ENCODE measurements around the gene KLHL3. TPM values are rescaled to one million over a fixed set of nuclear protein-coding genes. Genes with fewer than 3 reads are reported as not detected.

Gene KLHL3
- total RNA-seq, 3 donors from 2014 or later, result 2.0 to 2.9 (median 2.6) TPM

DNA sequence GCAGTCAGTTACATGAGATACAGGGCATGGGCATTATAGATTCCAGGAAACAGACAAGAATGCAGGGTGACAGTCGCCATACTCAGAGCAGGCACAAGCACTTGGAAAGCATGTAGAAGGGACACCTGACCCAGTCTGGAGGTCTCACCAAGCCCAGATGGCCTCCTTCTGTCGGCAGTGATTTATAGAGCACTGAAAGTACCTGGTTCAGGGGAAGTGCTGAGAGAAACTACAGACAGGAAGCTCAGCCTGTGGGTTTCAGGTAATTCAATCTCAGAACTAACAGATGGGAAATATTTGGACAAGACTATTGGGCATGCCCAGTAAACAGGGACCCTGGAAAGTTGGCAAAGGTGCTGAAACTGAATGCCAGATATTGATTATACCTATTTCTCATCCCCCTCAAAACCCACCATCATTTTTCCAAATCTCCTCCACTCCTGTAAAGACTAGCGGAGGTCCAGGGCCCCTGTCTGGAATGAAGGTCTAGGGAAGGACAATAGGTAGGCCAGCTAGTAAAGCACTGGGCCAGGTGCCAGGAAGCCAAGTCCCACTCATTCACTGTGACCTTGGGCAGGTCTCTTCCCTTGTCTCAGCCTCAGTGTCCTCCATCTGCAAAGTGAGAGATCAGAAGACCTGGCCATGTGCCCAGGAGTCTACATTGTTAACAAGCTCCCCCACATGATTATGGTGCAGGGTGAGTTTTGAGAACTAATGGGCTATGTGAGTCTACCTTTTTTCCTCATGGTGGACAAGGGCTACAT lies 26.9 kb downstream of the KLHL3 start:
- peaks cover 33% of the 10 kb centered on the region for H3K36me3 Mint-ChIP-seq (ENCODE audit: insufficient read depth)
- no peak for DNase-seq
- H3K4me1 Mint-ChIP-seq (ENCODE audit: low read depth), result no peaks in the 10 kb centered on the region
- no peak overlapping the region for H3K4me3 Mint-ChIP-seq
- H3K9me3 Mint-ChIP-seq, result peaks cover 8% of the 10 kb centered on the region
- no peak for ATAC-seq
- no peaks in the 10 kb centered on the region for H3K27me3 Mint-ChIP-seq (ENCODE audit: low read depth)

DNA sequence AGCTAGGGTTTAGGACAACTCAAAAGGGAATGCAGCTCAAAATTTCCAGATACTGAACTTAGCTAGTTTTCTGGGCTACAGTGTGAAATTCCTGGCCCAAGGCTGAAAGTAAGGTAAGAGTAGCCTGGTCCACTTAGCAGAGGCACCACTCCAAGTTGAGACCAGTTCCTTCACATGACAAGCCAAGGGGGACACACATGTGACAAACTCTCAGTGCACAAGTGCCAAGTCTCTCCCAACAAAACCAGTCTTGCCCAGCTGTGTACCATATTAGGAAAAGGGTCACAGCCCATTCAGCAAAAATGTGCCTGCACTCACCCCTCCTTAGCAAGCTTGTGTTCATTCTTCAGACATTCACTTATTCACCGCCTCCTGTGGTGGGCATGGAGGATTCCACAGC lies 27.8 kb downstream of the KLHL3 start:
- ATAC-seq (no peak), DNase-seq (no peak)
- H3K27me3 Mint-ChIP-seq (ENCODE audit: low read depth), result no peaks in the 10 kb centered on the region
- peaks cover 4% of the 10 kb centered on the region for H3K9me3 Mint-ChIP-seq
- peaks cover 37% of the 10 kb centered on the region for H3K36me3 Mint-ChIP-seq (ENCODE audit: insufficient read depth)
- H3K4me3 Mint-ChIP-seq, result no peak overlapping the region
- H3K4me1 Mint-ChIP-seq (ENCODE audit: low read depth), result no peaks in the 10 kb centered on the region

DNA sequence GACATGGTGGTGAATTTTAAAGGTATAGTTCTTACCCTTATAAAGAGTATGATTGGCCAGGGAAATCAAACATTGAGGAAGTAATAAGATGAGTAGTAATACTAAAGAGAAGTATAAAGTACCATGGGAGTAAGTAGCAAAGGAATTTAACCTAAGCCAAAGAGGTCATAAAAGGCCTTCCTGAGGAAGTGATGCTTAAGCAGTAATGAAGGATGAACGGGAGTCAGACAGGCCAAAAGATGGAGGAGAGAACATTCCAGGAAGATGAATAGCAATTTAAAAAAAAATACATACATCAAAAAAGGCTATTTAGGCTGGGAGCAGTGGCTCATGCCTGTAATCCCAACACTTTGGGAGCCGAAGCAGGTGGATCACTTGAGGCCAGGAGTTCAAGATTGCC lies 29.0 kb downstream of the KLHL3 start:
- Mint-ChIP-seq H3K27me3 (ENCODE audit: low read depth) (no peaks in the 10 kb centered on the region), H3K36me3 (ENCODE audit: insufficient read depth) (peaks cover 41% of the 10 kb centered on the region)
- ATAC-seq, result no peak

DNA sequence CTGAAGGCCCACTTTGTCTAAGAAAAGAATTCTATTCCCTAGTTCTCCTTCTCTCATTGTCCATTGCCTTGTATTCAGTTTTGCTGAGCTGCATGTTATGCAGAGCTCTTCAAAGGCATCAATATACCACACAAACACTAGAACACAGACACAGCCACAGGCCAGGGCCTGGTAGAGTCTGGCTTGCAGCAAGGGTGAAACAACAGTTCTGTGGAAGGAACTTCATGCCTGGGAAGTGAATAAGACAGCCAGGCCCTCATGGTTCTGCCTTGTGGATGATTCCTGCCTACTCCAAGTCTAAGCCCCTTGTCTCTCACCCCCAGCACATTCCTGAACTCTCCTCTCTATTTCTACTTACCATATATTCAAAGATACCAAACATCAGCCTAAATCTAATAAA lies 30.8 kb downstream of the KLHL3 start:
- H3K27me3 Mint-ChIP-seq (ENCODE audit: low read depth), result no peaks in the 10 kb centered on the region
- peaks cover 40% of the 10 kb centered on the region for H3K36me3 Mint-ChIP-seq (ENCODE audit: insufficient read depth)

More for the DNA sequence above, 29.0 kb downstream of the KLHL3 start:
- Mint-ChIP-seq H3K9me3 (no peaks in the 10 kb centered on the region), H3K4me1 (ENCODE audit: low read depth) (no peaks in the 10 kb centered on the region), H3K4me3 (no peak overlapping the region)
- no peak for DNase-seq

DNA sequence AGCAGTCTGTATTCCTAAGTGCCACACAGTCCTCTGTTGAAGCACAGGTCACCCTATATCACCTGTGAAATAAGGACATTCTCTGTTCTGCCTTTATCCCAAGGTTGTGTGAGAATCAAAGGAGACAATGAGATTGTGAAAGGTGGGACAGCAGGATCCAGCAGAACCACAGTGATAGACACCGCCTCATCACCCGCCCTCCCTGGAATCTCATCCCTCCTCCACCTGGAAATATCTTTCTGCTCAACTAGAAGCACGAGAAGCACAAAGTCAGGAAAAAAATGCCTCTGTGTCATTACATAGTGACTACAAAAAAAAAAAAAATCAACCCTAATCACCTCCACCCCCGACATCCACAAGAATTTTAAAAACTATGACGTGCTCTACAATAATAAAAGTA lies 32.3 kb downstream of the KLHL3 start:
- H3K9me3 Mint-ChIP-seq, result no peaks in the 10 kb centered on the region
- ATAC-seq (no peak), DNase-seq (no peak)
- H3K27me3 Mint-ChIP-seq (ENCODE audit: low read depth), result no peaks in the 10 kb centered on the region
- H3K4me3 Mint-ChIP-seq, result no peak overlapping the region
- H3K36me3 Mint-ChIP-seq (ENCODE audit: insufficient read depth), result peaks cover 31% of the 10 kb centered on the region
- peaks cover 2% of the 10 kb centered on the region for H3K4me1 Mint-ChIP-seq (ENCODE audit: low read depth)

More for the DNA sequence above, 30.8 kb downstream of the KLHL3 start:
- no peak overlapping the region for H3K4me3 Mint-ChIP-seq
- ATAC-seq (no peak), DNase-seq (no peak)
- H3K9me3 Mint-ChIP-seq, result no peaks in the 10 kb centered on the region
- no peaks in the 10 kb centered on the region for H3K4me1 Mint-ChIP-seq (ENCODE audit: low read depth)

DNA sequence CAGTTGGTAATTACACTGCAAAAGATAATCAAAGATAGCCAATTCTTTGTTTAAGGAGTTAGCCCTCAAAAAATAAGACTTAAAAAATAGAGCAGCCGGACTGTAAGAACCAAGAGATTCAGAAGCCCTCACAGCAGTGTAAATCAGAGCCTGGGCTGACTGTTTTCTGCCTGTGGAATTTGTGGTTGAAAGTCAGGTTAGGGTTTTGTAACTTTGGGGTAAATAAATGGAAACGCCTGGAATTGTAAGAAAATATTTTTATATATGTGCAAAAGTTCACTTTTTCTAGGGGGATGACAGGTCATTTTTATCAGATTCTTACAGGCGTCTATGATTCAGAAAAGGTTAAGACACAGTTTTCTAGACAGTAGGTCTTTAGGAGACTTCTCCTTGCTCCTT lies 35.6 kb downstream of the KLHL3 start:
- H3K4me3 Mint-ChIP-seq, result no peak overlapping the region
- no peaks in the 10 kb centered on the region for H3K9me3 Mint-ChIP-seq
- H3K36me3 Mint-ChIP-seq (ENCODE audit: insufficient read depth), result peaks cover 18% of the 10 kb centered on the region

DNA sequence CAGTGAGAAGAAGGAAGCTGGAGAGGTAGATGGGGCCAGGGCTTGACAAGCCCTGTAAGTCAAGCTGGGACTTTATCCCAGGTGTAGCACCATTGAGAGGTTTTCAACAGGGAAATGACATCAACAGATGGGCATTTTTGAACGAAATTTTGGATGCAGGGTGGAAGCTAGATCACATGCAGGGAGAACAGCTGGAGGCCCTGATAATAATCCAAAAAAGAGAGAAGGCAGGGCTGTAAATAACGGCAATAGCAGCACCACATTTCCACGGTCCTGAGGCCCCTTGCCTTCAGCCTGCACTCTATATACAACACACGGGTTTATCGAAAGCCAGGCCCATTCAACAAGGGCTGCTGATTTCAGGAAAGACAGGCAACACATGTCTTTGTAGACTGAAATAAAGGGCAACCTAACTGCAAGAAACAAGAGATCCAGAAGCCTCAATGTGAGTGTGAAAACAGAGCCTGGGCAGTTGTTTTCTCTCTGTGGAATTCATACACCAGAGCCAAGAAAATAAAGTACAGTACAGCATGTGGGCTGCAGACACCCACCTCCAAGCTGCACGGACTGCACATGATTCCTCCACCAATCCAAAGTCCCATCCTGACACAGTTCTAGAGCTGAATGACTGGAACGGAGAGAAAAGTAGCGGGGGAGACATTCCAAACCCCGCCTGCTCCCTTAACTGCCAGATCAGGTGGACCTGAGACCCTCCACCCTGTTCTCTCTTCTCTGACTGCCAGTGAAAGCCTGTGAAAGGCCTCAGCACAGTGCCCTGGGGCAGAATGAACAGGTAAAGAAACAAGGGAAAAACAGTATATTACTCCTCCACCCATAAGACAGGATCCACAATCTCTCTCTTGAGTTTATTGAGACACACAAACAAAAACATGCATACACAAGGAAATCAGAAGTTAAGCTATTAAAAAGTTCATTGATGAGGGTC lies 36.3 kb downstream of the KLHL3 start:
- no peak for DNase-seq
- H3K9me3 Mint-ChIP-seq, result no peaks in the 10 kb centered on the region
- H3K36me3 Mint-ChIP-seq (ENCODE audit: insufficient read depth), result peaks cover 19% of the 10 kb centered on the region
- no peak overlapping the region for H3K4me3 Mint-ChIP-seq
- H3K27me3 Mint-ChIP-seq (ENCODE audit: low read depth), result no peaks in the 10 kb centered on the region
- ATAC-seq, result no peak
- H3K4me1 Mint-ChIP-seq (ENCODE audit: low read depth), result peaks cover 41% of the 10 kb centered on the region

More for the DNA sequence above, 35.6 kb downstream of the KLHL3 start:
- no peaks in the 10 kb centered on the region for H3K27me3 Mint-ChIP-seq (ENCODE audit: low read depth)
- H3K4me1 Mint-ChIP-seq (ENCODE audit: low read depth), result peaks cover 35% of the 10 kb centered on the region
- DNase-seq (no peak), ATAC-seq (no peak)

DNA sequence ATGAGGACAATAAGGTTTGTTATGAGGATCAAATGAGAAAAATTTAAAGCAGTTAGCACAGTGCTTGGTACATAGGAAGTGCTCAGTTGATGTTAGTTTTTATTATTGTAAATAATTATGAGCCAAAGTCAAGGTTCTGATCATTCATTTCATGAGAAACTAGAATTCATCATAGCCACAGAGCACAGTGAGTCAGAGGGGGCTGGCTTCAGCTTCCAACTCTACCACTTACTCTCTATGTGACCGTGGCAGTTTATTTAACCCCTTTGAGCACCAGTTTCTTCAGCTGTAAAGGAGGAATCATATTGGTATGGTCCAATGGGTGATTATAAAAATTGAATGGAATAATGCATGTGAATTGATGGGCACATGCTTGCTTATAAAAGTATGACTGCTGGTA lies 39.4 kb downstream of the KLHL3 start:
- DNase-seq, result peak; percentile 9
- Mint-ChIP-seq H3K36me3 (ENCODE audit: insufficient read depth) (peaks cover 18% of the 10 kb centered on the region), H3K27me3 (ENCODE audit: low read depth) (no peaks in the 10 kb centered on the region), H3K9me3 (no peaks in the 10 kb centered on the region), H3K4me3 (peak overlapping the region; percentile 46), H3K4me1 (ENCODE audit: low read depth) (peaks cover 58% of the 10 kb centered on the region)
- ATAC-seq, result peak; percentile 97 to 98

DNA sequence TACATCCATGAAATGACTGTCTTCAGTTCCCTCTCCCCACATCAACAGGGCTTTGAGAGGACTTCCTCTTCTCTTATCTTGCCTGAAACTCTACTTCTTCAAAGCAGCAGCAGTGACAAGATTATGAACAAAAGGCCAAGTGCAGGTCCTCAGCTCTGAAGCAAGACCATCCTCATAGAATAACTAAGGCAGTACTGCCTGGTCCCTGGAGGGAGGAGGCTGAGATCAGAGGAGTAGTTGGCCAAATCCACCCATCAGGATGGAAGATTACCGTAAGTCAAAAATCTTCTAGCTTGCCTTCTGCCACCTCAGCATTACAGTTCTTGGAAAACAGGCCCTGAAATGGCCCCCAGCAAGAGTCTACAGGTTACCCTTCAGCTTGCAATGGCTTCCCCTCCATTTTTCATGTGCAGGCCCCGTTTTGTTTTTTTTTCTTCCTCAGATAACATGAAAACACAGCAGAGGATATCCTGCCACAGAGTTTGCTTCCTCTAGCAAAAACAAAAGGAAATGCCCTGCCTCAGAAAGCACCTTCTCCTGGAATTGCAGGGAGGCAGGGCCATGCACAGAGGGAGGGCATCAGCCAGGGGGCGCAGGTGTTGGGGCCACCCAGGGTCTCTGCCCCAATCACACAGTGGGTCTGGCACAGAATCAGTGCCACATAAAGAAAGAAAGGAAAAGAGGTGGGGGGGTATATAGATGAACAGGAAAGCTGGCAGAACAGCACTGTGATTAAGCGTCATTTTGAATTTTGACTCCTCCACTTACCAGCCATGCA lies 40.0 kb downstream of the KLHL3 start:
- DNase-seq (no peak), ATAC-seq (peak; percentile 55 to 64)
- Mint-ChIP-seq H3K4me1 (ENCODE audit: low read depth) (peaks cover 58% of the 10 kb centered on the region), H3K9me3 (no peaks in the 10 kb centered on the region), H3K4me3 (peak overlapping the region; percentile 46), H3K27me3 (ENCODE audit: low read depth) (no peaks in the 10 kb centered on the region), H3K36me3 (ENCODE audit: insufficient read depth) (peaks cover 21% of the 10 kb centered on the region)

DNA sequence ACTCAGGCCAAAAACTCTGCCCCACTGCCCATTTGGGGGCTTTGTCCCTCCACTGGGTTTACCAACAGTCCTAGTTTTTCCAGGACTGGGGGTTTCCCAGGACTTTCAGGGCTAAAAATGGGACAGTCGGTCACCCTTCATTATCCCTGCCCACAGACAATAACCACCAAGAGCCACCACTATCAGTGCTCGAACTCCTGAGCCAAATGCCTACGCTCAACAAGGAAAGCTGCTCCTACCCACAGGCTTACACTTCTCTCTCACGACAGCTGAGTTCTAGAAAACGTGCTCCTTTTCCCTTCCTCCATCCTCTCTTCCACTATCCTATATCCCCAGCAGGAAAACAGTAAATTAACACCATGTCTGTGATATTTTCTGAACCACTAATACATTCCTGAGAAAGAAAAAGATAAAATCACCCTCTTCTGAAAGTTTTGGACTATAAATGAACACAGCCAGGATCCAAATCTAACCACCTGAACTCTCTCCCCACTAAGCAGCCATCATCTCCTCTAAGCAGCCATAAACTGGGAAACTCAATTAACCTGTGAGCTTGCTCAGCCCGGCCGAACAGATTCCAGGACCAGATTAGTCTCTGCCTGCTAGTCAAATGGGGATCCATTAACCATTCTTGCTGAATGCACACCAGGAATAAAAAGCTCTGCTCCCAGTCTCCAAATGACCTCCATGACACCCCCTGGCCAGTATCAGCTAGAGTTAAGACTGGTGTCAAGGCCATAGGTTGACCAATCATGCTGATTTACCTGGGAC lies 41.8 kb downstream of the KLHL3 start:
- peaks cover 58% of the 10 kb centered on the region for H3K4me1 Mint-ChIP-seq (ENCODE audit: low read depth)
- DNase-seq, result no peak
- no peaks in the 10 kb centered on the region for H3K27me3 Mint-ChIP-seq (ENCODE audit: low read depth)
- no peak overlapping the region for H3K4me3 Mint-ChIP-seq
- H3K9me3 Mint-ChIP-seq, result no peaks in the 10 kb centered on the region
- no peak for ATAC-seq
- H3K36me3 Mint-ChIP-seq (ENCODE audit: insufficient read depth), result peaks cover 25% of the 10 kb centered on the region

DNA sequence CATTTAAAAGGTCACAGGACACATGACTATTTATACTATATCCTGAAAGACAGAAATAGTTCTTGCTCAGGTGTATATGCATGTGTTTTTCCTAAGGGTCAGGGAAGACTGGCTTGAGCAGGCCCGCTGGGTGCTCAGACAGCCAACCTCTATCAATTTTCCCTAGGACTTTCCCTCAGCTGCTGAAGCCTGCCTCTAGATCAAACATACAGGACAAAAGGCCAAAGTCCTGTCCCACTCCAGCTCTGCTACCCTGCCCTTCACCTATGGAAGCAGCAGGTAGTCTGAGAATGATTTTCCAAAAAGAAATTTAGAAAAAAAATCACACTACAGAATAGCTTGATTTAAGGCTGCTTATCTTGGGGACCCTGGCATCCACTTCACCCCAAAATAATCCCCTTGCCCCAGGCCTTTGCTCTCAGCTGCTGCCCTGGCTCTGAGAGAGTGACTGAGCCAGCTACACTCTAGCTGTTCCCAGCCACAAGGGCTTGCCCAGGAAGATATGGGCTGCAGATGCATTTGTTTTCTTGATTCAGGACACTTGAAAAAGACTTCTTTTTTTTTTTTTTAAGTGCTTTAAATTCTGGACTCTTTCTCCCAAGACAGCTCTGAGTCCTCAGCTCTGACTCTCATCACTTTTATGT lies 42.5 kb downstream of the KLHL3 start:
- Mint-ChIP-seq H3K27me3 (ENCODE audit: low read depth) (no peaks in the 10 kb centered on the region), H3K9me3 (no peaks in the 10 kb centered on the region), H3K36me3 (ENCODE audit: insufficient read depth) (peaks cover 31% of the 10 kb centered on the region), H3K4me1 (ENCODE audit: low read depth) (peaks cover 54% of the 10 kb centered on the region), H3K4me3 (no peak overlapping the region)
- ATAC-seq (no peak), DNase-seq (no peak)

DNA sequence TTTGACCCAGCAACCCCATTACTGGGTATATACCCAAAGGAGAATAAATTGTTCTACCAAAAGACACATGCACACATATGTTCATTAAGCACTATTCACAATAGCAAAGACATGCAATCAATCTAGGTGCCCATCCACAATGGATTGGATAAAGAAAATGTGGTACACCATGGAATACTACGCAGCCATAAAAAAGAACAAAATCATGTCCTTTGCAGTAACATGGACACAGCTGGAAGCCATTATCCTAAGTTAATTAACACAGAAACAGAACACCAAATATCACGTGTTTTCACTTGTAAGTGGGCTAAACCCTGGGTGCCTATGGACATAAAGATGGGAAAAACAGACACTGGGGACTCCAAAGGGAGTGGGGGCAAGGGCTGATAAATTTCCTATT lies 46.6 kb downstream of the KLHL3 start:
- Mint-ChIP-seq H3K4me1 (ENCODE audit: low read depth) (peaks cover 13% of the 10 kb centered on the region), H3K4me3 (no peak overlapping the region), H3K36me3 (ENCODE audit: insufficient read depth) (peaks cover 31% of the 10 kb centered on the region), H3K9me3 (no peaks in the 10 kb centered on the region), H3K27me3 (ENCODE audit: low read depth) (no peaks in the 10 kb centered on the region)
- no peak for DNase-seq
- no peak for ATAC-seq

DNA sequence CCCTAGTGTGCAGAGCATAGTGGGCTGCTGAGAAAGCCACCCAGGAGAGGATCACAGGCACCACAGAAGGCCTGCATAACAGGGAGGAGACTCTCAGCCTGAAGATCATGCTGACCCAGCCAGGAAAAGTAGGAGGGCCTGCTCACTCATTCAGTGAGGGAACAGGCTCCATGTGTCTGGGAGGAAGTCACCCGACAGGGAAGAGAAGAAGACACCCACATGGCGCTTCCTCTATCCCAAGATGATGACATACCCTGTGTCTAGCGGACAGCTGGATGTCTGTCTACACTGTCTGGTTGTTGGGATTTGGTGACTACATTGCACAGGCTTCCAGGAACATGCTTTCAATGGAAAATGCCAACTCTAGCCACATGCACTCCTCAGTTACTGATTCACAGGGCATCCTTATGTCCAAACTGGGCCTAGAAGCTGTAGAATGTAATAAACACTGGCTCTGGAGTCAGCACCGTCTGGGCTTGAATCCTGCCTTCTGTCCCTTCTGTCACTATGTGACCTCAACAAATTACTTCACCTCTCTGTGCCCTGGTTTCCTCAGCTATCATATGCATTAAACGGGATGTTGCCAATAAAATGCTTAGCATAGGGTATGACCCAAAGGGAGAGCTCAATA lies 47.6 kb downstream of the KLHL3 start:
- H3K9me3 Mint-ChIP-seq, result no peaks in the 10 kb centered on the region
- no peaks in the 10 kb centered on the region for H3K27me3 Mint-ChIP-seq (ENCODE audit: low read depth)
- no peak for DNase-seq
- H3K4me1 Mint-ChIP-seq (ENCODE audit: low read depth), result peaks cover 4% of the 10 kb centered on the region
- ATAC-seq, result no peak
- H3K4me3 Mint-ChIP-seq, result no peak overlapping the region
- H3K36me3 Mint-ChIP-seq (ENCODE audit: insufficient read depth), result peaks cover 28% of the 10 kb centered on the region
